ENCODE measurements around the gene YBX2. TPM values are rescaled to one million over a fixed set of nuclear protein-coding genes. Genes with fewer than 3 reads are reported as not detected.

The YBX2 gene
- total and polyA plus RNA-seq, 4 experiments from 2014 or later: 0.26 to 0.39 TPM; not detected in 2

- Mint-ChIP-seq H3K36me3 (peaks cover 0 to 9% of the 10 kb centered on the region in 2 donors), H3K4me1 (peaks cover 32 to 58% (median 42%) of the 10 kb centered on the region in 4 donors), H3K27ac (peak overlapping the region; percentile 93 to 99 (median 98)), H3K9me3 (peaks cover 0 to 4% (median 0%) of the 10 kb centered on the region in 8 donors), H3K27me3 (no peaks in the 10 kb centered on the region), H3K4me3 (peak overlapping the region; percentile 97 to 98 (median 98))
- H3K4me3 ChIP-seq (ENCODE audit: low read length in 2 of 2): peak overlapping the region; percentile 94 to 99
- no peaks in the 10 kb centered on the region for H3K27me3 ChIP-seq (ENCODE audit: insufficient read depth, low read length)
- ChIA-PET POLR2A (ENCODE audit: partially characterized antibody) (interaction anchor here (0.6 to 3.5 kb wide), 32 partner anchors 8 to 528 kb away, joined by 3 to 71 read pairs (median 6); partner anchors contain the start of genes ACADVL, CD68, CTDNEP1 and DVL2), CTCF (ENCODE audit: partially characterized antibody) (interaction anchor here (0.7 to 1.5 kb wide), 12 partner anchors 10 to 358 kb away, joined by 3 to 15 read pairs (median 4); partner anchors contain the start of gene TP53)
- H3K36me3 ChIP-seq (ENCODE audit: insufficient read depth, low read length): no peaks in the 10 kb centered on the region
- intact Hi-C loops (cut with micrococcal nuclease): loop anchor here (1.0 to 2.0 kb wide), 7 partner anchors 8 to 155 kb away; partner anchors contain the start of genes EIF5A, GPS2, POLR2A and TMEM256
- H3K27ac ChIP-seq (ENCODE audit: low read depth, low read length): peak overlapping the region; percentile 82
- no peaks in the 10 kb centered on the region for H3K9me3 ChIP-seq (ENCODE audit: control insufficient read depth in 1 of 2, low read length in 2 of 2)
- DNase-seq: peak; percentile 97 to 99 (median 97)
- peaks cover 49% of the 10 kb centered on the region for H3K4me1 ChIP-seq (ENCODE audit: insufficient read depth, low read length)
These were observed 35.0 kb upstream of the YBX2 start for GRCh38 chr17:7329374-7329996.

DNA sequence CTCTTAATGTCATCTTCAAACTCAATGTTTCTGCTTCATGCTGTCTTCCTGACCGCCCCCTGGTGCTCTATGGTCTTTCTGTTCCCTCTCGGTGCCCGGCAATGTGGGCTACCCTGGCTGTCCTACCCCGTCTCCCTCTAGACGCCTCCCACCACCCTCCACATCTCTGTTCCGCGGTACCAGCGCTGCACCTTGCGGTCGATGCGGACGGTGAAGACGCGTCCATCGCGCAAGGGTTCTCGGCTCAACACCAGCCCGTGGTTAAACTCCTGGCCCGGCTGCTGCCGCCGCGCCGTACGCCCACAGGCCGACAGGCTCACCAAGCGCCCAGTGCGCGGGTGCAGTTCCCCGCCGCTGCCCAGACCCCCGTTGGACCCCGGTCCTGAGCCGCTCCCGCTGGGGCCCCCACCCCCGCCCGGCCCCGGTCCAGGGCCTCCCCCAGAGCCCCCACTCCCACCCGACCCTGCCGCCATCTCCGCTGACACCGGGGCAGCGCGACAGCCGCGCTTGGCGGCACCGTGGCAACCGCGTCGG is 34.5 kb upstream of the YBX2 start, which contains the start of gene NEURL4:
Gene NEURL4 (minus strand): TSS at position 496 of the 534 bp plus-strand sequence. CDS start 23 bp downstream, at position 473.
- H3K4me1 Mint-ChIP-seq: peaks cover 34 to 59% (median 45%) of the 10 kb centered on the region in 4 donors

GRCh38 chr17:7328009-7328408 is 33.6 kb upstream of the YBX2 start:
- Histone ChIP-seq H3K27ac (ENCODE audit: low read depth, low read length) (no peak overlapping the region), H3K36me3 (ENCODE audit: insufficient read depth, low read length) (peaks cover 8% of the 10 kb centered on the region), H3K4me1 (ENCODE audit: insufficient read depth, low read length) (peaks cover 43% of the 10 kb centered on the region), H3K27me3 (ENCODE audit: insufficient read depth, low read length) (no peaks in the 10 kb centered on the region), H3K4me3 (ENCODE audit: low read length in 2 of 2) (no peak overlapping the region), H3K9me3 (ENCODE audit: control insufficient read depth in 1 of 2, low read length in 2 of 2) (no peaks in the 10 kb centered on the region)
- H3K4me1 Mint-ChIP-seq: peaks cover 30 to 59% (median 41%) of the 10 kb centered on the region in 4 donors
- intact Hi-C loops (cut with micrococcal nuclease): loop anchor here (2.0 kb wide), 1 partner anchor 23 kb away; no protein-coding TSS in a partner anchor
- no peaks in the 10 kb centered on the region for H3K27me3 Mint-ChIP-seq
- no peak for DNase-seq
- peaks cover 0 to 19% of the 10 kb centered on the region in 2 donors for H3K36me3 Mint-ChIP-seq
- CTCF ChIA-PET (ENCODE audit: partially characterized antibody): interaction anchor here (1.7 to 6.5 kb wide), 3 partner anchors 8 to 21 kb away, joined by 6 to 115 read pairs (median 31); partner anchors contain the start of gene ACAP1
- POLR2A ChIA-PET (ENCODE audit: partially characterized antibody): interaction anchor here (1.0 to 6.8 kb wide), 5 partner anchors 9 to 19 kb away, joined by 4 to 71 read pairs (median 44); partner anchors contain the start of genes ACAP1 and GPS2
- H3K27ac Mint-ChIP-seq: peak overlapping the region; percentile 60 to 93 (median 80)
- H3K9me3 Mint-ChIP-seq: peaks cover 0 to 4% (median 0%) of the 10 kb centered on the region in 8 donors
- H3K4me3 Mint-ChIP-seq: peak overlapping the region; percentile 41 to 98 (median 79)

More for the DNA sequence above, 34.5 kb upstream of the YBX2 start, which contains the start of gene NEURL4:
- DNase-seq: peak in 1 of 5 donors; percentile 62
- H3K27ac Mint-ChIP-seq: peak within 1 kb of the TSS; percentile 93 to 99 (median 98)
- no peaks in the 10 kb centered on the region for H3K36me3 ChIP-seq (ENCODE audit: insufficient read depth, low read length)
- H3K27ac ChIP-seq (ENCODE audit: low read depth, low read length): peak within 1 kb of the TSS; percentile 82
- H3K9me3 ChIP-seq (ENCODE audit: control insufficient read depth in 1 of 2, low read length in 2 of 2): no peaks in the 10 kb centered on the region
- ChIA-PET CTCF (ENCODE audit: partially characterized antibody) (interaction anchor here (0.8 to 1.5 kb wide), 7 partner anchors 9 to 359 kb away, joined by 3 to 15 read pairs (median 4); partner anchors contain the start of gene TP53), POLR2A (ENCODE audit: partially characterized antibody) (interaction anchor here (0.9 to 3.5 kb wide), 26 partner anchors 8 to 528 kb away, joined by 3 to 71 read pairs (median 6); partner anchors contain the start of genes ACADVL, CD68, CTDNEP1 and DVL2)
- H3K4me3 Mint-ChIP-seq: peak within 1 kb of the TSS; percentile 97 to 98 (median 98)
- H3K27me3 Mint-ChIP-seq: no peaks in the 10 kb centered on the region
- H3K9me3 Mint-ChIP-seq: peaks cover 0 to 4% (median 0%) of the 10 kb centered on the region in 8 donors
- peak within 1 kb of the TSS; percentile 94 to 99 for H3K4me3 ChIP-seq (ENCODE audit: low read length in 2 of 2)
- no peaks in the 10 kb centered on the region for H3K27me3 ChIP-seq (ENCODE audit: insufficient read depth, low read length)
- peaks cover 0 to 15% of the 10 kb centered on the region in 2 donors for H3K36me3 Mint-ChIP-seq
- peaks cover 49% of the 10 kb centered on the region for H3K4me1 ChIP-seq (ENCODE audit: insufficient read depth, low read length)
- intact Hi-C loops (cut with micrococcal nuclease): loop anchor here (1.0 to 2.0 kb wide), 7 partner anchors 8 to 155 kb away; partner anchors contain the start of genes EIF5A, GPS2, POLR2A and TMEM256

GRCh38 chr17:7327501-7327900 is 33.1 kb upstream of the YBX2 start:
- no peak for DNase-seq
- Histone ChIP-seq H3K4me3 (ENCODE audit: low read length in 2 of 2) (no peak overlapping the region), H3K27me3 (ENCODE audit: insufficient read depth, low read length) (no peaks in the 10 kb centered on the region), H3K27ac (ENCODE audit: low read depth, low read length) (no peak overlapping the region), H3K36me3 (ENCODE audit: insufficient read depth, low read length) (peaks cover 13% of the 10 kb centered on the region), H3K4me1 (ENCODE audit: insufficient read depth, low read length) (peaks cover 39% of the 10 kb centered on the region), H3K9me3 (ENCODE audit: control insufficient read depth in 1 of 2, low read length in 2 of 2) (no peaks in the 10 kb centered on the region)
- Mint-ChIP-seq H3K9me3 (peaks cover 0 to 4% (median 0%) of the 10 kb centered on the region in 8 donors), H3K4me1 (peaks cover 26 to 54% (median 36%) of the 10 kb centered on the region in 4 donors), H3K27ac (peak overlapping the region in 2 of 7 donors; percentile 76 to 93), H3K36me3 (peaks cover 0 to 19% of the 10 kb centered on the region in 2 donors), H3K4me3 (peak overlapping the region in 4 of 8 donors; percentile 42 to 98 (median 54)), H3K27me3 (no peaks in the 10 kb centered on the region)
- intact Hi-C loops (cut with micrococcal nuclease): no loop called here
- ChIA-PET CTCF (ENCODE audit: partially characterized antibody) (interaction anchor here (1.7 to 6.5 kb wide), 3 partner anchors 9 to 22 kb away, joined by 6 to 115 read pairs (median 31); partner anchors contain the start of gene ACAP1), POLR2A (ENCODE audit: partially characterized antibody) (interaction anchor here (1.1 to 6.8 kb wide), 2 partner anchors 10 to 18 kb away, joined by 4 to 61 read pairs; partner anchors contain the start of gene ACAP1)

DNA sequence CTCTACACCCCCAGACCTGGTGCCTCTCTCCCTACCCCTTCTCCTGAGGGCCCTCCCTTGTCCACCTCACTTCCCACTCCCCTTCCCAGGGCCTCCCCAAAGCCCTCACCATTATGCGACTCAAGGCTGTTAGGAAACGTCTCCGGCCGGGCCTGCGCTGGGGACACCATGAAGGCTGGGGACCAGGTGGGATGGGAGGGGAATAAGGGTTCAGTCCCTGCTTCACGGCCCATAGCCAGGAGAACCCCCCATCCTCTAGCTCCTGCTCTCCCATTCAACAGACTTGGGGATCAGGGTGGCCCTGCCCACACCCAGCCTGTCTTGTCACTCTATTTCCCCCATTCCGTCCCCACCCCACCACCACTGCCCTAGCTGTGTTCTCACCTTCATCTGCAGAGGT is 32.6 kb upstream of the YBX2 start:
- H3K36me3 Mint-ChIP-seq: peaks cover 0 to 22% of the 10 kb centered on the region in 2 donors
- H3K9me3 Mint-ChIP-seq: peaks cover 0 to 4% (median 0%) of the 10 kb centered on the region in 8 donors
- H3K4me1 ChIP-seq (ENCODE audit: insufficient read depth, low read length): peaks cover 34% of the 10 kb centered on the region
- intact Hi-C loops (cut with micrococcal nuclease): no loop called here
- ChIA-PET CTCF (ENCODE audit: partially characterized antibody) (interaction anchor here (0.9 to 6.5 kb wide), 4 partner anchors 9 to 29 kb away, joined by 3 to 115 read pairs (median 18); partner anchors contain the start of gene ACAP1), POLR2A (ENCODE audit: partially characterized antibody) (interaction anchor here (1.1 to 6.8 kb wide), 3 partner anchors 11 to 17 kb away, joined by 4 to 61 read pairs (median 6); partner anchors contain the start of genes ACAP1 and GPS2)
- H3K27me3 Mint-ChIP-seq: no peaks in the 10 kb centered on the region
- H3K4me3 Mint-ChIP-seq: no peak overlapping the region
- H3K9me3 ChIP-seq (ENCODE audit: control insufficient read depth in 1 of 2, low read length in 2 of 2): no peaks in the 10 kb centered on the region
- no peak for DNase-seq
- H3K27ac ChIP-seq (ENCODE audit: low read depth, low read length): no peak overlapping the region
- H3K4me3 ChIP-seq (ENCODE audit: low read length in 2 of 2): no peak overlapping the region
- H3K27me3 ChIP-seq (ENCODE audit: insufficient read depth, low read length): no peaks in the 10 kb centered on the region
- H3K27ac Mint-ChIP-seq: peak overlapping the region in 1 of 7 donors; percentile 93
- H3K4me1 Mint-ChIP-seq: peaks cover 22 to 49% (median 32%) of the 10 kb centered on the region in 4 donors
- peaks cover 15% of the 10 kb centered on the region for H3K36me3 ChIP-seq (ENCODE audit: insufficient read depth, low read length)

- H3K9me3 ChIP-seq (ENCODE audit: control insufficient read depth in 1 of 2, low read length in 2 of 2): no peaks in the 10 kb centered on the region
- Mint-ChIP-seq H3K27ac (peak overlapping the region in 3 of 7 donors; percentile 13 to 63 (median 29)), H3K27me3 (no peaks in the 10 kb centered on the region), H3K9me3 (peaks cover 0 to 4% (median 0%) of the 10 kb centered on the region in 8 donors), H3K4me3 (peak overlapping the region in 1 of 8 donors; percentile 35), H3K4me1 (peaks cover 23 to 46% (median 30%) of the 10 kb centered on the region in 4 donors), H3K36me3 (peaks cover 4 to 30% of the 10 kb centered on the region in 2 donors)
- H3K27me3 ChIP-seq (ENCODE audit: insufficient read depth, low read length): no peaks in the 10 kb centered on the region
- H3K36me3 ChIP-seq (ENCODE audit: insufficient read depth, low read length): peaks cover 22% of the 10 kb centered on the region
- intact Hi-C loops (cut with micrococcal nuclease): no loop called here
- POLR2A ChIA-PET (ENCODE audit: partially characterized antibody): interaction anchor here (1.1 to 6.8 kb wide), 4 partner anchors 11 to 19 kb away, joined by 4 to 61 read pairs (median 10); partner anchors contain the start of genes ACAP1 and GPS2
- CTCF ChIA-PET (ENCODE audit: partially characterized antibody): interaction anchor here (0.9 to 6.5 kb wide), 7 partner anchors 10 to 111 kb away, joined by 3 to 115 read pairs (median 14); partner anchors contain the start of genes ACAP1 and TMEM95
- no peak for DNase-seq
- H3K4me3 ChIP-seq (ENCODE audit: low read length in 2 of 2): no peak overlapping the region
- H3K4me1 ChIP-seq (ENCODE audit: insufficient read depth, low read length): peaks cover 30% of the 10 kb centered on the region
- H3K27ac ChIP-seq (ENCODE audit: low read depth, low read length): no peak overlapping the region
These were observed 31.7 kb upstream of the YBX2 start for GRCh38 chr17:7326186-7326585.

Data from CD4-positive, alpha-beta memory T cell (primary cell).